HEK293 (cell line): ENCODE data around the gene SLFN12L.

Experiments
- HOXC10 ChIP-seq: sonication (generic); formaldehyde crosslinking; IDR thresholded peaks from 2 replicates; pipeline ENCODE4 v1.8.1; 2023; ENCODE audit warnings: mild to moderate bottlenecking, missing genetic modification reagents
- KLF16 ChIP-seq: fragments of 450-650 bp; formaldehyde crosslinking; IDR thresholded peaks from 2 replicates; pipeline ENCODE4 v1.5.1; 2017; ENCODE audit warnings: missing biosample characterization, missing genetic modification characterization
- TRIM28 ChIP-seq: IDR thresholded peaks from 2 replicates; pipeline ENCODE4 v1.6.1; 2011; ENCODE audit warnings: low read length, control low read depth, borderline replicate concordance
- ZNF175 ChIP-seq: fragments of 450-650 bp; formaldehyde crosslinking; IDR thresholded peaks from 2 replicates; pipeline ENCODE4 v1.5.1; 2016; ENCODE audit warnings: missing biosample characterization, missing genetic modification characterization
- ZNF292 ChIP-seq: fragments of 450-650 bp; formaldehyde crosslinking; IDR thresholded peaks from 2 replicates; pipeline ENCODE4 v1.5.1; 2016; ENCODE audit warnings: low read depth, missing biosample characterization, missing genetic modification characterization, borderline replicate concordance

DNA sequence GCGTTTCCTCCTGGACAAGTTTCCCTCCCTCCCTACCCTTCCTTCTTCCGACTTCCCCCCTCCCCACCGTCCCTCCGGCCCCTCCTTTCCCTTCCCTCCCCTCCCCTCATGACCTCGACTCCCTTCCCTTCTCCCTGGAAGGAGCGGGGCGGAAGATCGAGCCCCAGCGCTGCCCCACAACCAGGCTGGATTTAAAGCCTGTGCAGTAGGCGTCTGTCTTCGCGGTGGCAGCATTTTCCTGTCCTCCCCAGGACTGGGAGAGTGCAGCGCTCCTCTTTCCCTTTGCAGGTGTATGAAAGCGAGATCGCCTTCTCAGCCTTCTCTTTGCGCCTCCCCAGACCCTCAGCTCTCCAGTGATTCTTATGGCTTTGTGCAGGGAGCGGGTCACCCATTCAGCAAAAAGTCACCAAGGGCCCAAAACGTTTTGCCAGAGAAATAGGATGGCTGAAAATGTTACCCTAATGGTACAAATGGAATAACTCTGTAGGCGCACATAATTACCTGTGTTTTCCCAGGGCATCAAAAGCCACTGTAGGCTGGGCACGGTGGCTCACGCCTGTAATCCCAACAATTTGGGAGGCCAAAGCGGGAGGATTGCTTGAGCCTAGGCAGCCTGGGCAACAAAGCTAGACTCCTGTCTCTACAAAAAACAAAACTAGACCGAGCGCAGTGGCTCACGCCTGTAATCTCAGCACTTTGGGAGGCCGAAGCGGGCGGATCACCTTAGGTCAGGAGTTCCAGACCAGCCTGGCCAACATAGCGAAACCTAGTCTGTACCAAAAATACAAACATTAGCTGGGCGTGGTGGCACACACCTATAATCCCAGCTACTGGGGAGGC is 40.8 kb downstream of the SLFN12L start:
- TF ChIP-seq ZNF175 (tag by site-specific recombination) (no peak), KLF16 (no peak), HOXC10 (CRISPR knock-in tag) (no peak), TRIM28 (no peak), ZNF292 (tag by site-specific recombination) (no peak)
